Measurements from ENCODE around the gene MYOM3.
"Not testable (repeated sequence)": the region's sequence is repeated elsewhere in the genome, so short reads cannot be mapped to it uniquely, and the experiment has no call there.

Gene MYOM3

GRCh38 chr1:24071941-24072340, 40.0 kb downstream of the MYOM3 start:
- no peak for DNase-seq (ENCODE audit: low spot score)

GRCh38 chr1:24070821-24071393, 41.0 kb downstream of the MYOM3 start:
- DNase-seq (ENCODE audit: low spot score) = peak; percentile 89

- DNase-seq (ENCODE audit: low spot score) = no peak
Observed at GRCh38 chr1:24069817-24070216, 42.1 kb downstream of the MYOM3 start.

GRCh38 chr1:24067978-24068377, 44.0 kb downstream of the MYOM3 start:
- DNase-seq (ENCODE audit: low spot score) = no peak

- DNase-seq (ENCODE audit: low spot score) = no peak
Observed at GRCh38 chr1:24065304-24065703, 46.6 kb downstream of the MYOM3 start.

GRCh38 chr1:24062221-24062620, 49.7 kb downstream of the MYOM3 start:
- DNase-seq (ENCODE audit: low spot score) = no peak

- no peak for DNase-seq (ENCODE audit: low spot score)
Observed at GRCh38 chr1:24060482-24060881, 51.5 kb downstream of the MYOM3 start.

- no peak for DNase-seq (ENCODE audit: low spot score)
Observed at GRCh38 chr1:24058671-24059455, 53.1 kb downstream of the MYOM3 start.

- DNase-seq (ENCODE audit: low spot score) = no peak
Observed at GRCh38 chr1:24057171-24057570, 54.8 kb downstream of the MYOM3 start.

GRCh38 chr1:24055681-24056080, 56.3 kb downstream of the MYOM3 start:
- no peak for DNase-seq (ENCODE audit: low spot score)

GRCh38 chr1:24052220-24052619, 59.7 kb downstream of the MYOM3 start:
- no peak for DNase-seq (ENCODE audit: low spot score)

- DNase-seq (ENCODE audit: low spot score) = no peak
Observed at GRCh38 chr1:24051206-24051945, 60.6 kb downstream of the MYOM3 start.

GRCh38 chr1:24049733-24050132, 62.2 kb downstream of the MYOM3 start:
- DNase-seq (ENCODE audit: low spot score) = no peak

- DNase-seq (ENCODE audit: low spot score) = not testable (repeated sequence)
Observed at GRCh38 chr1:24048894-24049293, 63.0 kb downstream of the MYOM3 start.

- DNase-seq (ENCODE audit: low spot score) = no peak
Observed at GRCh38 chr1:24048205-24048869, 63.6 kb downstream of the MYOM3 start.

- no peak for DNase-seq (ENCODE audit: low spot score)
Observed at GRCh38 chr1:24047110-24047477, 64.8 kb downstream of the MYOM3 start.

- DNase-seq (ENCODE audit: low spot score) = no peak
Observed at GRCh38 chr1:24045771-24046170, 66.2 kb downstream of the MYOM3 start.

- not testable (repeated sequence) for DNase-seq (ENCODE audit: low spot score)
Observed at GRCh38 chr1:24044672-24045071, 67.3 kb downstream of the MYOM3 start.

- no peak for DNase-seq (ENCODE audit: low spot score)
Observed at GRCh38 chr1:24043345-24044032, 68.4 kb downstream of the MYOM3 start.

GRCh38 chr1:24042315-24042714, 69.6 kb downstream of the MYOM3 start:
- no peak for DNase-seq (ENCODE audit: low spot score)

GRCh38 chr1:24036088-24036487, 75.8 kb downstream of the MYOM3 start:
- no peak for DNase-seq (ENCODE audit: low spot score)

- DNase-seq (ENCODE audit: low spot score) = no peak
Observed at GRCh38 chr1:24032981-24033380, 79.0 kb downstream of the MYOM3 start.
